ENCODE data around the gene KATNB1. TPM values are rescaled to one million over a fixed set of nuclear protein-coding genes. Genes with fewer than 3 reads are reported as not detected.

Gene KATNB1
- total and polyA plus RNA-seq, 2 experiments from 2014 or later = 31.4 to 65.9 TPM

- Histone ChIP-seq H3K4me3 (no peak overlapping the region), H3K4me1 (ENCODE audit: insufficient read depth) (no peaks in the 10 kb centered on the region), H3K27ac (ENCODE audit: low read depth) (no peak overlapping the region), H3K79me2 (replicated peaks; ENCODE audit: insufficient read depth) (no peaks in the 10 kb centered on the region), H3F3A (replicated peaks; ENCODE audit: low read depth) (no peaks in the 10 kb centered on the region), H3K9me2 (ENCODE audit: insufficient read depth) (no peaks in the 10 kb centered on the region), H4K20me1 (replicated peaks; ENCODE audit: insufficient read depth) (no peaks in the 10 kb centered on the region), H3K27me3 (ENCODE audit: insufficient read depth) (no peaks in the 10 kb centered on the region), H2AFZ (no peak overlapping the region), H3K4me2 (no peak overlapping the region), H3K36me3 (ENCODE audit: insufficient read depth) (no peaks in the 10 kb centered on the region)
- Mint-ChIP-seq H3K4me1 (no peaks in the 10 kb centered on the region), H3K4me3 (no peak overlapping the region), H3K36me3 (ENCODE audit: low read depth) (no peaks in the 10 kb centered on the region), H3K9me3 (peaks cover 3% of the 10 kb centered on the region; the same call in 2 of the 3 replicates), H3K27me3 (ENCODE audit: insufficient read depth, low read depth, poor library complexity) (peaks cover 5% of the 10 kb centered on the region), H3K27ac (no peak overlapping the region)
- DNase-seq (ENCODE audit: low spot score) = no peak
- no peak for TF ChIP-seq POLR2AphosphoS5 (IDR thresholded peaks at IDR 0.05; ENCODE audit: low read depth)
- TF ChIP-seq, protein P1, sequence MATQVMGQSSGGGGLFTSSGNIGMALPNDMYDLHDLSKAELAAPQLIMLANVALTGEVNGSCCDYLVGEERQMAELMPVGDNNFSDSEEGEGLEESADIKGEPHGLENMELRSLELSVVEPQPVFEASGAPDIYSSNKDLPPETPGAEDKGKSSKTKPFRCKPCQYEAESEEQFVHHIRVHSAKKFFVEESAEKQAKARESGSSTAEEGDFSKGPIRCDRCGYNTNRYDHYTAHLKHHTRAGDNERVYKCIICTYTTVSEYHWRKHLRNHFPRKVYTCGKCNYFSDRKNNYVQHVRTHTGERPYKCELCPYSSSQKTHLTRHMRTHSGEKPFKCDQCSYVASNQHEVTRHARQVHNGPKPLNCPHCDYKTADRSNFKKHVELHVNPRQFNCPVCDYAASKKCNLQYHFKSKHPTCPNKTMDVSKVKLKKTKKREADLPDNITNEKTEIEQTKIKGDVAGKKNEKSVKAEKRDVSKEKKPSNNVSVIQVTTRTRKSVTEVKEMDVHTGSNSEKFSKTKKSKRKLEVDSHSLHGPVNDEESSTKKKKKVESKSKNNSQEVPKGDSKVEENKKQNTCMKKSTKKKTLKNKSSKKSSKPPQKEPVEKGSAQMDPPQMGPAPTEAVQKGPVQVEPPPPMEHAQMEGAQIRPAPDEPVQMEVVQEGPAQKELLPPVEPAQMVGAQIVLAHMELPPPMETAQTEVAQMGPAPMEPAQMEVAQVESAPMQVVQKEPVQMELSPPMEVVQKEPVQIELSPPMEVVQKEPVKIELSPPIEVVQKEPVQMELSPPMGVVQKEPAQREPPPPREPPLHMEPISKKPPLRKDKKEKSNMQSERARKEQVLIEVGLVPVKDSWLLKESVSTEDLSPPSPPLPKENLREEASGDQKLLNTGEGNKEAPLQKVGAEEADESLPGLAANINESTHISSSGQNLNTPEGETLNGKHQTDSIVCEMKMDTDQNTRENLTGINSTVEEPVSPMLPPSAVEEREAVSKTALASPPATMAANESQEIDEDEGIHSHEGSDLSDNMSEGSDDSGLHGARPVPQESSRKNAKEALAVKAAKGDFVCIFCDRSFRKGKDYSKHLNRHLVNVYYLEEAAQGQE (IDR thresholded peaks at IDR 0.05; ENCODE audit: unreplicated experiment) = no peak
- no peak for ATAC-seq
Observed at GRCh38 chr16:57709663-57710062, 25.9 kb upstream of the KATNB1 start.

GRCh38 chr16:57711346-57711745 is 24.2 kb upstream of the KATNB1 start:
- no peaks in the 10 kb centered on the region for H3K36me3 ChIP-seq (ENCODE audit: insufficient read depth)
- Mint-ChIP-seq H3K27ac (no peak overlapping the region), H3K9me3 (peaks cover 3% of the 10 kb centered on the region; the same call in 2 of the 3 replicates), H3K4me1 (no peaks in the 10 kb centered on the region), H3K4me3 (no peak overlapping the region), H3K27me3 (ENCODE audit: insufficient read depth, low read depth, poor library complexity) (peaks cover 9% of the 10 kb centered on the region), H3K36me3 (ENCODE audit: low read depth) (no peaks in the 10 kb centered on the region)
- H4K20me1 ChIP-seq (replicated peaks; ENCODE audit: insufficient read depth) = no peaks in the 10 kb centered on the region
- no peaks in the 10 kb centered on the region for H3K4me1 ChIP-seq (ENCODE audit: insufficient read depth)
- H3K27me3 ChIP-seq (ENCODE audit: insufficient read depth) = no peaks in the 10 kb centered on the region
- no peak overlapping the region for H3K4me3 ChIP-seq
- no peaks in the 10 kb centered on the region for H3K79me2 ChIP-seq (replicated peaks; ENCODE audit: insufficient read depth)
- H3F3A ChIP-seq (replicated peaks; ENCODE audit: low read depth) = no peaks in the 10 kb centered on the region
- no peak overlapping the region for H3K27ac ChIP-seq (ENCODE audit: low read depth)
- ATAC-seq = no peak
- no peak for DNase-seq (ENCODE audit: low spot score)
- H3K9me2 ChIP-seq (ENCODE audit: insufficient read depth) = no peaks in the 10 kb centered on the region
- H2AFZ ChIP-seq = peak overlapping the region; percentile 81; the same call in 1 of the 2 replicates
- no peak overlapping the region for H3K4me2 ChIP-seq
- TF ChIP-seq, protein P1 (IDR thresholded peaks at IDR 0.05; ENCODE audit: unreplicated experiment) = no peak
- TF ChIP-seq ETS1 (IDR thresholded peaks at IDR 0.05) = no peak
- TF ChIP-seq, protein P2, sequence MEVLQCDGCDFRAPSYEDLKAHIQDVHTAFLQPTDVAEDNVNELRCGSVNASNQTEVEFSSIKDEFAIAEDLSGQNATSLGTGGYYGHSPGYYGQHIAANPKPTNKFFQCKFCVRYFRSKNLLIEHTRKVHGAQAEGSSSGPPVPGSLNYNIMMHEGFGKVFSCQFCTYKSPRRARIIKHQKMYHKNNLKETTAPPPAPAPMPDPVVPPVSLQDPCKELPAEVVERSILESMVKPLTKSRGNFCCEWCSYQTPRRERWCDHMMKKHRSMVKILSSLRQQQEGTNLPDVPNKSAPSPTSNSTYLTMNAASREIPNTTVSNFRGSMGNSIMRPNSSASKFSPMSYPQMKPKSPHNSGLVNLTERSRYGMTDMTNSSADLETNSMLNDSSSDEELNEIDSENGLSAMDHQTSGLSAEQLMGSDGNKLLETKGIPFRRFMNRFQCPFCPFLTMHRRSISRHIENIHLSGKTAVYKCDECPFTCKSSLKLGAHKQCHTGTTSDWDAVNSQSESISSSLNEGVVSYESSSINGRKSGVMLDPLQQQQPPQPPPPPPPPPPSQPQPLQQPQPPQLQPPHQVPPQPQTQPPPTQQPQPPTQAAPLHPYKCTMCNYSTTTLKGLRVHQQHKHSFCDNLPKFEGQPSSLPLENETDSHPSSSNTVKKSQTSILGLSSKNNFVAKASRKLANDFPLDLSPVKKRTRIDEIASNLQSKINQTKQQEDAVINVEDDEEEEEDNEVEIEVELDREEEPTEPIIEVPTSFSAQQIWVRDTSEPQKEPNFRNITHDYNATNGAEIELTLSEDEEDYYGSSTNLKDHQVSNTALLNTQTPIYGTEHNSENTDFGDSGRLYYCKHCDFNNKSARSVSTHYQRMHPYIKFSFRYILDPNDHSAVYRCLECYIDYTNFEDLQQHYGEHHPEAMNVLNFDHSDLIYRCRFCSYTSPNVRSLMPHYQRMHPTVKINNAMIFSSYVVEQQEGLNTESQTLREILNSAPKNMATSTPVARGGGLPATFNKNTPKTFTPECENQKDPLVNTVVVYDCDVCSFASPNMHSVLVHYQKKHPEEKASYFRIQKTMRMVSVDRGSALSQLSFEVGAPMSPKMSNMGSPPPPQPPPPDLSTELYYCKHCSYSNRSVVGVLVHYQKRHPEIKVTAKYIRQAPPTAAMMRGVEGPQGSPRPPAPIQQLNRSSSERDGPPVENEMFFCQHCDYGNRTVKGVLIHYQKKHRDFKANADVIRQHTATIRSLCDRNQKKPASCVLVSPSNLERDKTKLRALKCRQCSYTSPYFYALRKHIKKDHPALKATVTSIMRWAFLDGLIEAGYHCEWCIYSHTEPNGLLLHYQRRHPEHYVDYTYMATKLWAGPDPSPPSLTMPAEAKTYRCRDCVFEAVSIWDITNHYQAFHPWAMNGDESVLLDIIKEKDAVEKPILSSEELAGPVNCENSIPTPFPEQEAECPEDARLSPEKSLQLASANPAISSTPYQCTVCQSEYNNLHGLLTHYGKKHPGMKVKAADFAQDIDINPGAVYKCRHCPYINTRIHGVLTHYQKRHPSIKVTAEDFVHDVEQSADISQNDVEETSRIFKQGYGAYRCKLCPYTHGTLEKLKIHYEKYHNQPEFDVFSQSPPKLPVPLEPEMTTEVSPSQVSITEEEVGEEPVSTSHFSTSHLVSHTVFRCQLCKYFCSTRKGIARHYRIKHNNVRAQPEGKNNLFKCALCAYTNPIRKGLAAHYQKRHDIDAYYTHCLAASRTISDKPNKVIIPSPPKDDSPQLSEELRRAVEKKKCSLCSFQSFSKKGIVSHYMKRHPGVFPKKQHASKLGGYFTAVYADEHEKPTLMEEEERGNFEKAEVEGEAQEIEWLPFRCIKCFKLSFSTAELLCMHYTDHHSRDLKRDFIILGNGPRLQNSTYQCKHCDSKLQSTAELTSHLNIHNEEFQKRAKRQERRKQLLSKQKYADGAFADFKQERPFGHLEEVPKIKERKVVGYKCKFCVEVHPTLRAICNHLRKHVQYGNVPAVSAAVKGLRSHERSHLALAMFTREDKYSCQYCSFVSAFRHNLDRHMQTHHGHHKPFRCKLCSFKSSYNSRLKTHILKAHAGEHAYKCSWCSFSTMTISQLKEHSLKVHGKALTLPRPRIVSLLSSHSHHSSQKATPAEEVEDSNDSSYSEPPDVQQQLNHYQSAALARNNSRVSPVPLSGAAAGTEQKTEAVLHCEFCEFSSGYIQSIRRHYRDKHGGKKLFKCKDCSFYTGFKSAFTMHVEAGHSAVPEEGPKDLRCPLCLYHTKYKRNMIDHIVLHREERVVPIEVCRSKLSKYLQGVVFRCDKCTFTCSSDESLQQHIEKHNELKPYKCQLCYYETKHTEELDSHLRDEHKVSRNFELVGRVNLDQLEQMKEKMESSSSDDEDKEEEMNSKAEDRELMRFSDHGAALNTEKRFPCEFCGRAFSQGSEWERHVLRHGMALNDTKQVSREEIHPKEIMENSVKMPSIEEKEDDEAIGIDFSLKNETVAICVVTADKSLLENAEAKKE (CRISPR knock-in tag; IDR thresholded peaks at IDR 0.05) = no peak

Measured in GM23338 (cell line).